Activated T-cell treated with anti-CD3 and anti-CD28 coated beads for 48 hours (primary cell): ENCODE data around the gene RPL34.
A peak's percentile ranks its signal among the peaks of the same experiment; 100 is the strongest.
"Not testable (repeated sequence)": the region's sequence is repeated elsewhere in the genome, so short reads cannot be mapped to it uniquely, and the experiment has no call there.

Source experiments
- DNase-seq: peaks from one replicate; pipeline ENCODE4 v3.0.0-alpha.2; 2020; ENCODE audit warnings: low read depth

RPL34 gene

DNA sequence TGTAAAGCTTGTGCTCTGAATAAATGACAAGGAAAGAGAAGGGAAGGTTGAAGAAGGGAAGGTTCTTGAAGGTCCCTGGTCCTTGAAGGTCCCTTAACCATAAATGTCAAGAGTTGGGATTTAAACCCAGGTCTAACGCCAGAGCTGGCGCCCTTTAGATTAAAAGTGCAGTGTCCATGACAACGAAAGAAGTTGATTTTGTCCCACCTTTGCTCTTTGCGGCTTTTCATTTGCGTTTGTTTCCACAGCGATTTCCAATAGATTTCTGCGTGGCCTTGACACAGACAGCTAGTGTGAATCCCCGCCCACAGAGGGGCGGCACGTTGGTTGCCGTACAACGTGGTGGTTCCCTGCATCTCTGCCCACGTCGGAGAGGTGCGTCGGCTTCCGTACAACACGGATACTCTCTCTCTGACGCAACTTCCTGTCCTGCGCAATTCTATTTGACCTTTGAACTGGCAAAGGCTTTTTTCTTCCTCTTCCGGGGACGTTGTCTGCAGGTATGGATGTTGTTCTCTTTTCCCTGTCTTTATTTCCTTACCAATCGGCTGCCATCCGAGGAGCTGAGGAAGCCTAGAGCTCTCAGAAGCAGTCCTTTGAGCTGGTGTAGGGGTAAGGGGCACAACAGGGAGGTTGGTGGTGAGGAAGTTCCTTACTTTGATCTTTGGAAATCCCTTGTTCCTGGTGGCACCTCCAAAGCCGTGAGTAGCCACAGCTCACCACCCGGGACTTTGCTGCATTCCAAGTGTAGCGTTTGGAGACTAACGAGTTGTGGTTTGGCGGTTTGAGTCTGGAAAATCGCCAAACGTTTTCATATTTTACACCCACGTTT lies at the start of gene RPL34:
Gene RPL34 (plus strand): TSS at position 476 of the 832 bp plus-strand sequence. CDS start 1,384 bp downstream, outside the sequence.
- DNase-seq: peak; percentile 91

DNA sequence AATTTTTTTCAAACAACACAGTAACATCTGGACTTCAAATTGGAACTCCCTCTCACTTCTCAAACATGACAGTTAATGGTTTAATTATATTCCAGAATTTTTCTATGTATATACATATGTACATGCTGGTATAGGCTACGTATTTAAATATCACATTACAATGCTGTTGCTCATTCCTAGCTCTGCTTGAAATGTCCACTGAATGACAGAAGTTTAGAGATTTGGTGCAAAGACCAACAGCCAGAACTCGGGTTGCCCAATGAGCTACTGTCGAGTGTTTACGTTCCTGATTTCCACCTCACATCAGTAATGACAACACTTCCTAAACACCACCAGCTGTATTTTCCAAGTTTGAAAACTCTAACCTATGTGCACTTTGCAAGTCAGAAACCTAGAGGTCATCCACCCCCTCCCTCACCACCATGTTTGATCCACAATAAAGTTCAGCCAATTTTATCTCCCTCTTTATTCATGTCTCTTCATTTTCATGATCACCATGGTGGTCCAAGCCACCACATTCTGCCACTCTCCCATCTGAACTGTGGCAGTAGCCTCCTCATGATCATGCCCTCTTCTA lies 49.3 kb upstream of the RPL34 start:
- DNase-seq: no peak

DNA sequence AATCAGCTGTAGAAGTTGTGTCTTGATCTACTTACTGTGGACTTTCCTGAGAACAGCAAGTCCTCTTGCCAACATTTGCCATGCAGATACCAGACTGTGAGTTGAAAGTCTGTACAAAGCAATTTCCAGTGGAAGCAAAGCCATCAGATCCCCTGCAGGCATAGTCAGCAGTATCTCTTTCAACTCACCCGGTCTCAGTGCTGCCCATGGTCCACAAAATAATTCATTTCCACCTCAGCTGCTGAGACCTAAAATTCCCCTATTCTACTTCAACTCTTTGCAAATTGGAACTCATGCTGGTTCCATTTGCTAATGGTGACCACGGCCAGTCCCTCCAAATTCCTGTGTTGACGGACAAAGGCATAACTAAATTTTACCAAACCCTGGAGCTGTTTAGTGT lies 46.0 kb upstream of the RPL34 start:
- no peak for DNase-seq

DNA sequence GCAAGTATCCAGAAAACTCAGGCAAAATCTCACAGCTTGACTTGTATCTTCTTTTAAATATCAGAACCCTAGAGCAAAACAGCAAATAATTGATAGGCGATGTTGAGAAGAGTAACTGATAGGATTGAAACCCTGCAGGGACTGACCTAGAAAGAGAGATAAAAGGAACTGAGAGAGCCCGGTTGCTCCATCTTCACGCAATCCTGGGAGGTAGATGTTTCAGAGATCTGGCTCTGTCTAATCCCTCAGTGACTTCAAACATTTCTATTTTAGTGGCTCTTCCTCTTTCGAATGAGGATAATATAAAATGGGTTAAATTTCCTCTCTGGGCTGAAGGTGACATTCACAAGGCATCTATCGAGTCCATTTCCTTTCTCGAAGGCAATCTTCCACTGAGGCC lies 39.3 kb upstream of the RPL34 start:
- DNase-seq: no peak

DNA sequence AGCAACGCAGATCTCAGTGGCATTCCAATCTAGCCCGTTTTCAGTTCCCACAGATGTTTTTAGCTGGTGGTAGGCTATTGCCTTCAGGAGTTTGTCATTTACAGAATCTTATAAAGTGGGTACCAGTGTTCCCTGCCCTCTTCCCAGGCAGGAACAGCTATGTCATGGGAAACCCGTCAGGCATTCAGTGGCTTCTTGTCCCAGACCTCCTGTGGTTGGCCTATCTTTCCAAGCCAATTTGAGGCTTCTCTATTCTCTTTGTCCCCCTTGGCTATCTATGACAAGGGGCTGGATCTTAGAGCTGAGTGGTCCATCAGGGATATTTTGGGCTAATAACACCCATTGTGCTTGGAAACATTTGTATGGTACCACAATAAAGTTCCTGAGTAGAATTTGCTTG lies 33.6 kb upstream of the RPL34 start:
- DNase-seq: no peak

DNA sequence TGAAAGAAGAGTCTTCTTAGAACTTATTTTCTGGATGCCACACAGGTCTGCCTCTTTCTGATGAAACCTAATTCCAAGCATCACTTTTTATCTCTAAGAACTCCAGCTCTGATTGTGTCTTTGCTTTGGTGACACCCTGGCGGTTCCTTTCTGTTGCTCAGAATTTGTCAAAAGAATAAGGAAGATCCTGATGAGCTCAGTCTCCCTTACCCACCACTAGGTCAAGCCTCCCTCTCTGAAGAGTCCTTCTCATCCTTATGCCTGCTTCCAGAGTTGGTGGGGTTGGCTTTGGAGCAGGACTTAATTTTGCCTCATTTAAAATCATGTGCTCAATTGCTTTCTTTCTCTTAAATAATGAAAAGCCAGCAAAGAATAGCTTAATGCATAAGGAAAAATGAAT lies 31.5 kb upstream of the RPL34 start:
- DNase-seq: no peak

DNA sequence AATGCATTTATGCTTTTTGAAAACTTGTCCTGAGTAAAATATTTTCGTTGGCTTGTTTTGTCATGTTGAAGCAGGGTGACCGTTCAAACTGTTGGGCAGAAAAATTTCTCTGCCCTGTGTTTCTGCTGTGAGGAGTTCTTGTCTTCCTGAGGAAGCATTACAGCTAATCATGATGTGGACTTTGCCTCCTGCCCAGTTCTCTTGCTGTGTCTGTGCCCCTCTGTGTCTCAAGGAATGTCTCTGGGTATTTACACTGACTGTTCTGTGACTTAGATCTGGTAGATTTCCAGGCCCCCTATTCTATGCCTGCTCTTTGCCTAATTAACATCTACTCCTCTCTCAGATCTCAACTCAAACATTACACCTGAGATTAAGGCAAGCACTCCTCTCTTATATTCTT lies 30.4 kb upstream of the RPL34 start:
- no peak for DNase-seq

DNA sequence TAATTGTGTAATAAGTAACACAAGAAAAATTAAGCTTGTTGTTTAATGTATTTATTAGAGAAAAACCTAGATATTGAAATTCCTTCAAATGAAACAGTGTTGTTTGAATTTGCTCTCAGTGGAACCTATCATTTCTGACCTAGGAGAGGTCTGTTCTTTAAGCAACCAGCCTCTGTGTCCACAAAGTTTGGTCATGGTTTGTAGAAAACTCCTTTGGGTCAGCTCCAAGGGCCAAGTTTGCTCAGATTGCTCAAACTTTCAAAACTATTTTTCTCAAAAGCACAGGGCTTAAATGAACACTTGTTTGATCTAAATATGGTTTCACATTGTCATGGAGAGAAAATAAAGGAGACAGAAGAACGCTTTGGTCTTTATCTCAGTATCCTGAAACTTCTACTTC lies 29.6 kb upstream of the RPL34 start:
- DNase-seq: no peak

DNA sequence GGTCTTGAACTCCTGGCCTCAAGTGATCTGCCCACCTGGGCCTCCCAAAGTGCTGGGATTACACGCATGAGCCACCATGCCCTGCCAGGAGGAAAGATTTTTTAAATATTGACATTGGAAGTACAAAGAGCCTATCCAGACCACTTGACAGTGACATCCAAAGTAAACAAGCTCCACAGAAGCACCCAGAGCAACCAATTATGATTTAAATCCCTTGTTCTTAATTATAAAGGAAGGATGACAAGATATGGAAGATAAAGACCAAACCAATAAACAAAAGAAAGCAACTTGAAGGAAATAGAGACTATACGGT lies 27.7 kb upstream of the RPL34 start:
- no peak for DNase-seq

DNA sequence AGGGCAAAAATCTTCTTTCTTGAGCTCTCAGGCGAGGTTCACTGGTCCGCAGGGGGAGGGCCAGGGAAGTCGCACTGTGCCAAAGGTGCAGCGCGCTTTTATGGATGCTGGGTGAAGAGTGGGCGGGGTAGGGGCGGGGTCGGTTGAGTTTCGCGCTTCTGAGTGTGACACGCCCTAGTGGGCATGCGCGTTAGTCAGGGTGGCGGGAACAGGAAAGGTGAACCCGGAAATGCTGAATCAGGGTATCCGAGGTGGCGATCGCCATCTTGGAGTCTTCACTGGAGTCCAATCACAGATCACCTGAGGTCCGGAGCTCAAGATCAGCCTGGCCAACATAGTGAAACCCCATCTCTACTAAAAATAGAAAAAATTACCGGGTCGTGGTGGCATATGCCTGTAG lies 26.1 kb upstream of the RPL34 start:
- not testable (repeated sequence) for DNase-seq

DNA sequence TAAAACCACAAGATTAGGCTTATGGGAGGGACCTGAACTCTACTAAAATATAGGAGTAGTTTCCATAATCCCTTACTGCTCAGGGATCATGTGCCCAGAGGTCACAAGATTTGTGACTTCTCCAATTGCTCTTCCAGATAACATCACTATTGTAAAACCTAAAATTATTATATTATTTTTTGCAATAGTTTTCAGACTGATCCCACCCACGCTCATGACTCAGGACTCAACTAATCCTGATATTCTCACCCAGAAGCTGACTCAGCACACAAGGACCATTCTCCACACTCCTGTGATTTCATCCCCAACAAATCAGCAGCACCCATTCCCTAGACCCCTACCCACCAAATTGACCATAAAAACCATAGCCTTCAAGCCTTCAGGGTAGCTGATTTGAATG lies 24.0 kb upstream of the RPL34 start:
- DNase-seq: no peak

DNA sequence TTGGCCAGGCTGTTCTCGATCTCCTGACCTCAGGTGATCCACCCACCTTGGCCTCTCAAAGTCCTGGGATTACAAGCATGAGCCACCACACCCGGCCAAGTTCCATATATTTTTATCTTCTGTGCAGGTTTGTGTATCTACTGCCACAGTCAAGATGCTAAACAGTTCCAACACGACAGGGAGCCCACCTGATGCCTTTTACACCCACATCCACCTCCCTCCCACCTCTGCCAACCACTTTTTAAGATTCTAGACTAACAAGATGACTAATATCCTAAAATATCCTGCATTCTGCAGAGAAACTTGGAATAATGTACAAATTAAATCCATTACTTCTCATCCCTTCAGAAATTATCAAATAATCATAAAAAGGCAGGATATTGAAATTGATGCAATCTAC lies 19.3 kb upstream of the RPL34 start:
- DNase-seq: no peak

DNA sequence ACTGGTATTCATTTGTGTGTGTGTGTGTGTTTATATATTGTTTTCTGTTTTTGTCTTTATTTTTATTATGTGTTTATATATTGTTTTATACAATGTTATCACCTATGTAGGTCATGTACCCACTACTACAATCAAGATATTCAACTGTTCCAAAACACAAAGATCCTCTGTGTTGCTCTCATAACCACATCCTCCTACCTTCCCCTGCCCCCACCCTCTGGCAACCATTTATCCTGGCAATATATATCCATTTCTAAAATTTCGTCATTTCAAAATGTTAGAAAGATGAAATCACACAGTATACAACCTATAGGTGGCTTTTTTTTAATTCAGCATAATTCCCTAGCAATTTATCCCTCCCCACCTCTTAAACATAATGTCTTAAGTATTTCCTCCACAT lies 18.8 kb upstream of the RPL34 start:
- DNase-seq: no peak

DNA sequence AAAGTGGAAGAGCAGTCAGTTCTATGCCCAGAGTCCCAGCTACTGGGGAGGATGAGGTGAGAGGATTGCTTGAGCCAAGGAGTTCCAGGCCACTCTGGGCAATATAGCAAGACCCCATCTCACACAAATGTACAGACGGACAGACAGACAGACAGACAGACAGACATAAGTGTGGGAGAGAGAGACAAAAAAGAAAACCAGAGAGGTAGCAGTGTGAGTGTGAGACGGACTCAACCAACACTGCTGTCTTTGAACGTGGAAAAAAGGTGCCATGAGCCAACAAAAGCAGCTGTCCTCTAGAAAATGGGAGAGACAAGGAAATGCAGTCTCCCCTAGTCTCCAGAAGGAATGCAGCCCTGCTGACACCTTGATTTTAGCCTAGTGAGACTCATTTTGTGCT lies 18.2 kb upstream of the RPL34 start:
- no peak for DNase-seq

DNA sequence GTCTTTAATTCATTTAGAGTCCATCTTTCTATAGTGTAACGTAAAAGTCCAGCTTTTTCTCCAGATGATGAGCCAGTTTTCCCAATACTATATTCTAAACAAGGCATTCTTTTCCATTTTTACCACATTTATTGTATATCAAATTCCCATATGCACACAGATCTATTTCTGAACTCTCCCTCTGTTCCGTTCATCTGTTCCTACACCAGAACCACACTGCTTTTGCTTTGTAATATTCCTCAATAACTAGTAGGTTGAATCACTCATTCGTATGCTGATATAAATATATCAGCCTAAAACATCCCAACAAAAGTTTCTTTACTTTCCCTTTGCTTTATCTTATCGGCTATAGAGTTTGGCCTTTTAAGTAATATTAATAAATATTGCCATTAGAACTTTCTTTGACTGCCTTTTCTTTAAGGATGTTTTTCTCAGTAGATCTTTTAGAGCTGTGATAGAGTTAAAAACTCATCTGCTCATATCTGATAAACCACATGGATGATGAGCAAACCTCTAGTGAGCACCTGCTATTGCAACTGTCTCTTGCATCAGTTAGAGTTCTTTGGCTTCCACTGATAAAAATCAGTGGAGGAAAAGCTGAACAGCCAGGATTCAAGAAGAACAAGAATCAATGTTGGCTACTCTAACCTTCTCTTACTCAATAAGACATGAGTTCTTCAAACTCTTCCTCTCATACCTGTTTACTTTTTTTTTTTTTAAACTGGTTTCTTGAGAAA lies 13.1 kb upstream of the RPL34 start:
- no peak for DNase-seq

DNA sequence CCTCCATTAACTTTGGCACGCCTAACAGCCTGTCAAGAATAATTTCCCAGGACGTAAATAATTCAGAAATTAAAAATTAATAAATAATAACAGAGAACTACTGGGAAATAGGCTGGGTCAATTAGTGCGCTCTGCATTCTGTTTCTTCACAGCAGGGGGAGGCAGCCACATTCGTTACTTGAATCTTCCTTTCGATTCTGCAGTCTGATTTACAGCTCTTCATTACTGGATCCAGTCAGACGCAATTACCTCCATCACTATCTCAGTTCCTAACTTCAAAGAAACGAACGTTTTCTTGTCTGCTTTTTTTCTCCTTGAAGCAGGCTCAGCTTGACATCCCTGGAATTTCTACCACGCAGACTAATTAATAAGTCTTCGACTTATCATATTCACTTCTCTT lies 9.0 kb upstream of the RPL34 start:
- DNase-seq: no peak

DNA sequence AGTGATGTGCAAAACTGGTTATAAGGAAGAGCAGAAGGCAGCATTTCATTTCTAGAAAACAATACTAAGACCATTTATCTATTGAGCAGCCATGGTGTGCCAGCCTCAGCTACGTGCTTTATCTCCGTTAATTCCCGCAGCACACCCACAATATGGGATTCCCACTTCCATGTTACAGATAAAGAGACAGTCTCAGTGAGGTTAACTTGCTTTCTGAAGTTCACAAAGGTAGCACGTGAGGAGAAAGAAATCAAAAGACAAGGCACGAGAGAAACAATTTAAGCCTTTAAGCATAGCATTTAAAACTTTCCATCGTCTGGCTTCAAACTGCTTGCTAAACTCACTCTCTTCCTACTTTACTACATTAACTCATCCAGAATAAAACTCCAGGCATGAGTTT lies 8.0 kb upstream of the RPL34 start:
- no peak for DNase-seq

DNA sequence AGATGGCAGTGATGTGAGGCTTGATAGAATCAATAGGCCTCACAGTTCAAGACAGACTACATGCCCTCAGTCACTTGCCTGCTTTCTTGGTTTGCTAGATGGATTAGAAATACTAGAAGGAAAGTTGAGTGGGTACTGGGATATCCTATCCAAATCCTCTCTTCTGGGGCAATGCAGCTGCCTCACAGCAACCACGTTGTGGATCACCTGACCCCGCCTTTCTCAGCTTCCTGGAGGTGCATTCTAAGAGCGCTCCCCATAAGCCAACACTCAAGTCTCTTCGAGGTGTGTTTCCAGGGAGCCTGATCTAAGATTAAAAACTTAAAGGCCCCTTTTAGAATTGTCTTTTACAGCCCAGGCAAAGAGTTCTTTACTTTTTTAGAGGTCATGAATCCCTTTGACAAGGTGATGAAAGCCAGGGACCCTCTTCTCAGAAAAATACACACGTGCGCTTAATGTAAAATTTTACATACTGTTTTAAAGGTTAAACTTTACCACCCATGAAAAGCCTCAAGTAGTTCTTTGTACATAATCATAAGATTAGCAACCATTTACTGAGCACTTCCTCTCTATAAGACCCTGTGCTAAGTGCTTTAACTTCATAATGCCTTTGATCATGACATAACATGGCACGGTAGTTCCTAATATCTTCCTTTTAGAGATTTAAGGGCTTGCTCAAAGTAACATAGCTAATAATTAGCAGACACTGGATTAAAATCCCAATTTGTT lies 840 bp upstream of the RPL34 start:
- peak; percentile 19 for DNase-seq

DNA sequence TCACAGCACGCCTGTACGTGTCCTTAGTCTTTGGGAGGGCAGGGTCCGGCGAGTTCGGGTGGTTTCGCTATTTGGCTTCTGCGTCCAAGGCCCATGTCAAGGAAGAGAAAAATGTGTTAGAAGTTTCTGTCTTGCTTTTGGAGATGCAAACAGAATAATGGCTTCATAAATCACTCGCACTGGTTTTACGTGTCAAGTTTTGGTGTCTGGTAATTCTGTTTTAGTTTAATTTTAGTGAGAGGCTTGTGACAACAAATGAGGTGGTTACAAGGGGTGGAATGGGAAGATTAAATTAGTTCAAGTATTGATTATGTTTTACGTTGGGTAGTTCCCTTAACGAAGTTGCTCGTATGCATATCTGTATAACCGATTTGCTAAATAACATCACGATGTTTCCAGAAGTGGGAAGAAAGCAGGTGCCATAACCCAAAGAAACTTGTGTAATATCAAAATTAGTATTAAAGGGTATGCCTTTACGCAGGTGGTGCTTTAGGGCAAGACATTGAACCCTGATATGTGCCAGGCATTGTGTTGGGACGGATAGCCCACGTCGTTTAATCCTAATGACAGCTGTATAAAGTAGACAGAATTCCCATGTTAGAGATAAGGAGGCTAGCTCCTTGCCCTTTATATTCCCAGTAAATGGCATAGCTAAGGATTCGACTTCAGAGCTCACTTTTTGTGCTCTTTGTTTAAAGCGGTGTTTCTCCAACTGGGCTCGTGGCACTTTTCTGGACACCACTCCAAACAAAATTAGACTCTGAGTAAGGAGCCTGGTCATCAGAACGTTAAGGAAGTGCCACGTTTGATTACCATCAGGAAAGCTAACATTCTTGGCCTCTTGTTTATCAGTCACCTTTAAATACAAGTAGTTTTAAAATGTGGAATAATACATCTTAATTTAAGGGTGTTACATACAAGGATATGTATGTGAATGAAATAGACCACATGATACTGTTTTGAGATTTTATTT lies 843 bp downstream of the RPL34 start:
- DNase-seq: no peak

DNA sequence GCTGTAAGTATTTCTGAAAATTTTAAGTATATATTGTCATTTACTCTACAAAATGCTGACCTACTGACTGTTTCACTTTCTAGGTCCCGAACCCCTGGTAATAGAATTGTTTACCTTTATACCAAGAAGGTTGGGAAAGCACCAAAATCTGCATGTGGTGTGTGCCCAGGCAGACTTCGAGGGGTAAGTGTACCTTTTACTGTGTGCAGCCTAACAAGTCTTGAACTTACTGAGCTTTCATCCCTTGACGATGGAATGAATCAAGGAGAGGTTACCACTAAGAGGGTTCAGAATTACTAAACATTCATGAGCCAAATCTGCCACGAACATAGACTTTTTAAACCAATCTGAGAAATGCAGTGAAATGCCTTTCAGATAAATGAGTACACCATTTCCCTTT lies 1.6 kb downstream of the RPL34 start:
- DNase-seq: no peak

DNA sequence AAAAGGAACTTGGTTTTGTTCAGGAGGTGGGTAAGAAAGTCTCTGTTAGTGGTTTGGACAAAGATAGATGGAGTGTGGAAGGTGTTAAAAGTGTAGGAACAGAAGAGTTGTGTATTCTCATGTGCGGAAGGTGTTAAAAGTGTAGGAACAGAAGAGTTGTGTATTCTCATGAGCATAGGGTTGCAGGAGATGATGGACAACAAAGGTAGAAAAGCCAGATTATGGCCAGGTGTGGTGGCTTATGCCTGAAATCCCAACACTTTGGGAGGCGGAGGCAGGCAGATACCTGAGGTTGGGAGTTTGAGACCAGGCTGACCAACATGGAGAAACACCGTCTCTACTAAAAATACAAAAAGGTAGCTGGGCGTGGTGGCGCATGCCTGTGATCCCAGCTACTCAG lies 2.5 kb downstream of the RPL34 start:
- DNase-seq: no peak
